HG03060 (cell line): ENCODE measurements around the gene DMRTC2.
A peak's percentile ranks its signal among the peaks of the same experiment; 100 is the strongest.

Source experiments
- ATAC-seq: cut with Tn5 transposase; IDR thresholded peaks from one replicate; pipeline ENCODE4 v1.9.1; 2021; ENCODE audit warnings: low read depth, moderate number of reproducible peaks; ENCODE audit not compliant: unreplicated experiment

DMRTC2 gene

GRCh38 chr19:41845051-41845590 is 279 bp downstream of the DMRTC2 start:
- no peak for ATAC-seq

DNA sequence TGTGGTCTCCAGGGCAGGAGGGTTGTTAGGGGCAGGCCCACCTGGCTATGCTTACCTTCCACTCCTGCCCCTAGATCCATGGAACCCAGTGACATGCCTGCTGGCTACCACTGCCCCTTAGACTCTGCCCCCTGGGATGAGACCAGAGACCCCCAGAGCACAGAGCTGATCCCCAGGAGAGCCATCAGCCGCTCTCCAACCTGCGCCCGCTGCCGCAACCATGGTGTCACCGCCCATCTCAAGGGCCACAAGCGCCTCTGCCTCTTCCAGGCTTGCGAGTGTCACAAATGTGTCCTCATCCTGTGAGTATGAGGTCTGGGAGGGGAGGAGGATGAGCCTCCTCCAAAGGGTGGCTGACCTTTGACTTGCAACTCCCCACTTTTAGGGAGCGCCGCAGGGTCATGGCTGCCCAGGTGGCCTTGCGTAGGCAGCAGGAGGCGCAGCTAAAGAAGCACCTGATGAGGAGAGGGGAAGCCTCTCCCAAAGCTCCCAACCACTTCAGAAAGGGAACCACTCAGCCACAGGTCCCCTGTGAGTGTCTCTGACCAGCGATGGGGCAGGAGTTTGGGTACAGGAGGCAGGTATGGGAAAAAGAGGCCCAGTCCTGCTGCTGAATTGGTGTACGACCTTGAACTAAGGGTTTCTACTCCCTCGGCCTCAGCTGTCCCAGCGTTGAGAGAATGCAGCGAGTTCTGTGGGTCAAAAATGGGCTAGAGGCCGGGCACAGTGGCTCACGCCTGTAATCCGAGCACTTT is 2.7 kb downstream of the DMRTC2 start:
- ATAC-seq, result no peak

GRCh38 chr19:41848666-41849065 is 3.8 kb downstream of the DMRTC2 start:
- no peak for ATAC-seq

- no peak for ATAC-seq
These were observed 4.2 kb downstream of the DMRTC2 start for GRCh38 chr19:41849067-41849466.

DNA sequence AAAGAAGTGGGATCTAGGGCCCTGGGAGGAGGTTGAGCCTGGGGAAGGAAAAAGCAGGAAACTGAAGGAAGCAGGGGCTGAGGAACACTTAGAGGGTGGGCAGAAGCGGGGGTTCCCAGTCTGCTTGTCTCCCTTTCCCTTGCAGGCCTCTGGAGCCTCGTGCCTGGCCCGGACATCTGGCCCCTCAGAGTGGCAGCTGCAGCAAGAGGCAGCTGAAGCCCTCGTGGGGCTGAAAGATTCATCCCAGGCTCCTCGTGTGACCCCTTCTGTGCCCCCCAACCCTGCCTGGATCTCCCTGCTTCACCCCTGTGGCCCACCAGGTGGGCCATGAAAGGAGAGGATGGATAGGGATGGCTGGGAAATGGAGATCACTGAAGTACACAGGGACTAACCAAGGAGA is 5.5 kb downstream of the DMRTC2 start:
- ATAC-seq, result no peak

GRCh38 chr19:41851456-41851855 is 6.6 kb downstream of the DMRTC2 start:
- ATAC-seq, result no peak

GRCh38 chr19:41853344-41853743 is 8.5 kb downstream of the DMRTC2 start:
- ATAC-seq, result no peak

DNA sequence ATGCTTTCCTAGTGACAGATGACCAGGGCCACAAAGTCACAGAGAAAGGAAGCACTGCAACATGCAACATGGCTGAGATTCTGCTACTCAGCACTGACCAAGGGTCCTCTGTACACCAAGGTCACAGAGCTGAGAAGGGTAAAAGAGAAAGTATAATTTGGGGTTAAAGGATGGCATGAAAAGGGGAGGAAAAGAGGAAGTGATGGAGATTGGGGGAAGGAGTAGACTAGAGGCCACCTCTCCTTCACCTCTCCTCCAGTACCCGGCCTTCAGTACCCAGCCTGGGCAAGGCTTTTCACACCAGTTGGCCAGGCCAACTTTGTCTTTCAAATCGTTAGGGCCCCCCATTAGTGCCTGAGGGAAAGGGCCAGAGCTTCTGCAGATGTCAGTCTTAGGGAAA is 8.9 kb downstream of the DMRTC2 start:
- ATAC-seq, result no peak

DNA sequence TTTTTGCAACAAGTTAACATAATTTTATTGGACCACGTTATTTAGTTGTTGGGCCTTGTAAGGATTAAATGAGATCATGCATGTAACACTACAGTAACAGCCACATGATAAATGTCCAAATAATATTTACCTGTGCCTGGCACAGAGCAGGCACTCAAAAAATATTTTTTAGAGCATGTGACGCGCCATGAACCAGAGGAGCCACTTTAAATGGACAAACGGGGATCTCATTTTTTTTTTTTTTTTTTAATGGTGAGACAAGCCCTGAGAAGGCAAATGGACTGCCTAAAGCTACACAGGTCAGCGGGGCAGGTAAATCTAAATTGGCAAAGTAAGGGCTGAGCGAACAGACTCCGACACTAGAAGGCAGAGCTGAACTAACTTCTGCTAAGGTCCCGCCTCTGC is 14.4 kb downstream of the DMRTC2 start:
- ATAC-seq, result peak; percentile 9

DNA sequence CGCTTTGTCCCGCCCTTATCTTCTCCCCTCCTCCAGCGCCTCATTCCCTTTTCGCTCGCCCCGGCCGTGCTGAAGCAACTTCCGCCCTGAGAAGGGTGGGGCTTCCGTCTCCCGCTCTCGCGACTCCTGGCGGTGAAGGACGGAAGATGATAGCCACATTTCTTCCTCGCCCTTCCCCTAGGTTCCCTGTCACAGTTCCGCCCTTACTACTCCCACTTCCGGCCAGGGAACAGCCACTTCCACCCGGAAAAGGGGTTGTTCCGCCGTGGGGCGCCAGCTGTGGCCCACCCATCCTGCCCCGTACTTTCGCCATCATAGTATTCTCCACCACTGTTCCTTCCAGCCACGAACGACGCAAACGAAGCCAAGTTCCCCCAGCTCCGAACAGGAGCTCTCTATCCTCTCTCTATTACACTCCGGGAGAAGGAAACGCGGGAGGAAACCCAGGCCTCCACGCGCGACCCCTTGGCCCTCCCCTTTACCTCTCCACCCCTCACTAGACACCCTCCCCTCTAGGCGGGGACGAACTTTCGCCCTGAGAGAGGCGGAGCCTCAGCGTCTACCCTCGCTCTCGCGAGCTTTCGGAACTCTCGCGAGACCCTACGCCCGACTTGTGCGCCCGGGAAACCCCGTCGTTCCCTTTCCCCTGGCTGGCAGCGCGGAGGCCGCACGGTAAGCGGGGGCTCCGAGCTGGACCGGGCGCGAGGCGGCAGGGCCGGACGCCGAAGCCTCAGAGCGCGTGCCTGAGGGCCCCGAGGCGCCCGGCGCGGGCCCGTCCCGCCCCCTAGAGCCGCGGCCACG is 15.0 kb downstream of the DMRTC2 start, which contains the start of gene RPS19:
Gene RPS19, plus strand, starts transcription at position 638 of the 801 bp plus-strand sequence. CDS start 520 bp downstream, outside the sequence.
- peak; percentile 74 for ATAC-seq

DNA sequence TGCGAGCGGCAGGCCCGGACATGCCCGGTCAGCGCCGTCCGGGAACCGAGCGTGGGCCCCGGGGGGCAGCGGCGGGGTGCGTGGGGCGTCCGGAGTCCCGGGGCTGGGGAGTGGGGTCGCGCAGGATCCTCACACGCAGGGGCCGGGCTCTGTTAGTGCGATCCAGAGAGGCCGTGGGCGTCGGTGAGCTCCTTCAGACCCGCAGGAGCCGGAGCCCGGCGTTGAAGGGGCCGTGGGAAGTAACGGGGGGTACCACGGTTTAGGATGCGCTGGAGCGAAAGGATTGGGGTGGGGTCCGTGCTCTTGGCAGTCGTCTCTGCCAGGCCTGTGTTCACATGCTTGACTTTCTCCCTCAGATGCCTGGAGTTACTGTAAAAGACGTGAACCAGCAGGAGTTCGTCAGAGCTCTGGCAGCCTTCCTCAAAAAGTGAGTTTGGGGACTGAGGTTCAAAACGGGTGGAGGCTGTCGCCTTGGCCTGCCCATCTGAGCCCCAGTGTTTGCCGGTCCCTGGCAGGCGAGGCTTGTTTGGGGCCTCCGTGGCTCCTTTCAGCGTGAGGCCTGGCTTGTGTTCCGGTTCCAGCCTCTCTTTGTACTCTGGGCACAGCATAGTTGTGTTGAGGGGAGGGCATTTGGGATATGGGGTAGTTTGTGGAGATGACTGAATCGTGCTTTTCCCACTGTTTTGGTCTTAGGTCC is 15.7 kb downstream of the DMRTC2 start:
- no peak for ATAC-seq

DNA sequence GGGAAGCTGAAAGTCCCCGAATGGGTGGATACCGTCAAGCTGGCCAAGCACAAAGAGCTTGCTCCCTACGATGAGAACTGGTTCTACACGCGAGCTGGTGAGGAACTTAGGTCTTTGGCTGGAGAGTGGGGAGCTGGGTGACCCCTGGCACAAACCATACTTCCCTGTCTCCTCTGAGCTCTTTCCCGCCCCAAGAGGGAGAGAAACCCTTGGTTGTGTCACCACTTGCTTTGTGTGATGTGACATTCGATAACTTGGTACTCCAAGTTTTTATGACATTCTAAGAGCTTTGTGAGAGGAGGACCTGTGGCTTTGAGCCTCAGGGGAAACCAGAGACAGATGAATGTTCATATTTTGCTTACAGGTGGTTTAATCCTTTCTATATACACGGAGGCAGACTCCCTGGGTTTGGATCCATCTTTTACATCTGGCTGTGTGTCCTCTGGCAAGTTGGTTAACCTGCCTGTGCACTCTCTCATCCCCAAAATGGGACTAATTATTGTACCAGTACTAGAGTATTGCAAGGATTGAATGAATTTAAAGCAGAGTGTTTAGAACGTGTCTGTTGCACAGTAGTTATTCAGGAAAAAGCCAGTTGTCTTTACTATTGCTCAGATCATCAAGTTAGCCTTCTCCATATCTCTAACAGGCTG is 16.4 kb downstream of the DMRTC2 start:
- no peak for ATAC-seq

DNA sequence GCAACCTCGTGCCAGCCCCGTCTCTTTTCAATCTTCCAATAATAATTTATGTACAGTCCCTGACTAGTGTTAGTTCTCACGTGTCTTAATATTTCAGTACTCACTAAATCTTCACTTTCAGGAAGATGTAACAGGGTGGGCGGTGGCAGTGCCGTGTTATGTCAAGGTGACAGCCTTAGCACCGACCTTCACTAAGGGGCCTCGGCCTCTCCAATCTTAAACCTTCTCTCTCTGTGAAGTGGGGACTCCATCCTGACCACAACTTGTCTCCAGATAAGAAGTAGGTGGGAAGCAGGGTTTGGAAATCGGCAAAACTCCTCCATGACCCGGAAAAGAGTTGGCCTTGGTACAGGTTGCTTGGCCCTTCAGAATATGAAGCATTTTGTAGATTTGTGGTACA is 17.0 kb downstream of the DMRTC2 start:
- ATAC-seq, result no peak

DNA sequence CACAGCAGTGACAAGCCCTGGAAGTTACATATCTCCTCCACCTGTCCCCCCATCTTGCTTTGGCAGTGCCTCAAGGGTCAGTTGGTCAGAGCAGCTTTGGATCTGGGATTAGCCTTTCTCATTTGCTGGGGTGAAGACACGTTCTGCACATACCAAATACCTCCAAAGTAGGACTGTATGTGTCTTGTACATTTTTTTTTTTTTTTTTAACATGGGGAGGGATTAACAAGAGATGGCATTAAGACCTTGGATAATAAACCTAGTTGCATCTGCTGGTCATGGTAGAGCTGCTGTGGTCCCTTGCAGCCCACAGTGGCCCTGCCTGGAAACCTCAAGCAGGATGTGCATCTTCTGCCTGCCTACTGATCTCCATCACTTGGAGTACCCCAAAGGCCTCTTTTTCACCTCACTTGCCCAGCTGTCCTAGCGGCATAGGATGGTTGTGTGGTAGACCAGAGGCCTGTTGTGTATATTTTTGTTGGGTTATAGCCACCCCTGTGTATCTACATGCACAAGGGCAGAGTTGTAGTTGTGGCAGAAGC is 17.7 kb downstream of the DMRTC2 start:
- ATAC-seq, result no peak

- no peak for ATAC-seq
These were observed 18.5 kb downstream of the DMRTC2 start for GRCh38 chr19:41863209-41863931.

- ATAC-seq, result no peak
These were observed 19.5 kb downstream of the DMRTC2 start for GRCh38 chr19:41864374-41864773.

- ATAC-seq, result no peak
These were observed 21.4 kb downstream of the DMRTC2 start for GRCh38 chr19:41866284-41866683.

- ATAC-seq, result no peak
These were observed 23.5 kb downstream of the DMRTC2 start for GRCh38 chr19:41868120-41868988.

DNA sequence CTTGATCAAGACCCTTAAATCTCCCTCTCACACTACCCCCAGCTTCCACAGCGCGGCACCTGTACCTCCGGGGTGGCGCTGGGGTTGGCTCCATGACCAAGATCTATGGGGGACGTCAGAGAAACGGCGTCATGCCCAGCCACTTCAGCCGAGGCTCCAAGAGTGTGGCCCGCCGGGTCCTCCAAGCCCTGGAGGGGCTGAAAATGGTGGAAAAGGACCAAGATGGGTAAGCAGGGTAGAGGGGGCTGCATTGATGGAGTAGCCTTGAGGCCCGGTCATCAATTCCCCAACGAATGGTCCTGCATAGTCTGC is 24.1 kb downstream of the DMRTC2 start:
- no peak for ATAC-seq
